CD14-positive monocyte (primary cell): Measurements from ENCODE around the gene HAUS2. TPM values are rescaled to one million over a fixed set of nuclear protein-coding genes. Genes with fewer than 3 reads are reported as not detected.
A peak's percentile ranks its signal among the peaks of the same experiment; 100 is the strongest.

Source experiments
- DNase-seq, 3 donors: peaks; one replicate each; pipeline ENCODE4 v3.0.0-alpha.2; 2011 to 2022
- H2AFZ ChIP-seq: 2 replicates; pipeline ENCODE4 v1.6.0; 2012; ENCODE audit warnings: mild to moderate bottlenecking, low read depth, low read length, inconsistent platforms; ENCODE audit not compliant: insufficient read depth, poor library complexity, severe bottlenecking
- H3K27ac ChIP-seq, 2 donors: 1 replicate in 1 of 2; 2 replicates in 1 of 2; pipeline ENCODE4 v1.5.1; 2012 to 2013; ENCODE audit warnings: low read length in 2 of 2, control low read depth in 1 of 2, inconsistent platforms in 1 of 2, low read depth in 1 of 2, mild to moderate bottlenecking in 1 of 2
- H3K27me3 ChIP-seq, 2 donors: one replicate each; pipeline versions ENCODE4 v1.6.0 to v1.6.1; 2011 to 2013; ENCODE audit warnings: low read length in 2 of 2; ENCODE audit not compliant: control insufficient read depth in 2 of 2, insufficient read depth in 2 of 2
- H3K36me3 ChIP-seq, 2 donors: replicated peaks in 1 of 2; 1 replicate in 1 of 2; 2 replicates in 1 of 2; pipeline versions ENCODE4 v1.5.1 to v1.6.1; 2012 to 2013; ENCODE audit warnings: low read length in 2 of 2, control low read depth in 1 of 2, inconsistent platforms in 1 of 2, mild to moderate bottlenecking in 1 of 2; ENCODE audit not compliant: insufficient read depth in 2 of 2, control insufficient read depth in 1 of 2
- H3K4me1 ChIP-seq, 2 donors: 1 replicate in 1 of 2; 2 replicates in 1 of 2; pipeline versions ENCODE4 v1.5.1 to v1.6.1; 2012 to 2013; ENCODE audit warnings: low read length in 2 of 2, control low read depth in 1 of 2, inconsistent platforms in 1 of 2, mild to moderate bottlenecking in 1 of 2, moderate library complexity in 1 of 2; ENCODE audit not compliant: insufficient read depth in 2 of 2, control insufficient read depth in 1 of 2
- H3K4me2 ChIP-seq: replicated peaks from 2 replicates; pipeline ENCODE3; 2012; ENCODE audit warnings: low read length, moderate library complexity, mild to moderate bottlenecking; ENCODE audit not compliant: poor library complexity, severe bottlenecking; ENCODE audit errors: extremely low read depth
- H3K4me3 ChIP-seq, 3 experiments: fragments of 200-600 bp in 1 of 3; sonication (generic) in 1 of 3; replicated peaks in 1 of 3; 1 replicate in 2 of 3; 2 replicates in 1 of 3; pipeline ENCODE4 v1.5.1; 2011 to 2013; ENCODE audit warnings: low read length in 3 of 3, mild to moderate bottlenecking in 3 of 3, control low read depth in 2 of 3, low read depth in 2 of 3, inconsistent platforms in 1 of 3, moderate library complexity in 1 of 3
- H3K79me2 ChIP-seq: 2 replicates; pipeline ENCODE4 v1.6.0; 2012; ENCODE audit warnings: mild to moderate bottlenecking, control low read depth, inconsistent platforms, low read length, moderate library complexity; ENCODE audit not compliant: insufficient read depth
- H3K9ac ChIP-seq: 2 replicates; pipeline ENCODE4 v1.6.0; 2017; ENCODE audit warnings: low read length, mild to moderate bottlenecking; ENCODE audit not compliant: insufficient read depth, poor library complexity, severe bottlenecking
- H3K9me3 ChIP-seq, 2 donors: replicated peaks in 1 of 2; 1 replicate in 1 of 2; 2 replicates in 1 of 2; pipeline versions ENCODE4 v1.5.1 to v1.6.1; 2012 to 2013; ENCODE audit warnings: low read length in 2 of 2, control low read depth in 1 of 2; ENCODE audit not compliant: control insufficient read depth in 1 of 2, insufficient read depth in 1 of 2
- H4K20me1 ChIP-seq: 2 replicates; pipeline ENCODE4 v1.6.0; 2012; ENCODE audit warnings: mild to moderate bottlenecking, low read length, control low read depth, moderate library complexity; ENCODE audit not compliant: insufficient read depth
- H3K27ac Mint-ChIP-seq, 7 donors: one replicate each; pipeline ENCODE4 v1.8.0; 2020; ENCODE audit warnings: mild to moderate bottlenecking in 7 of 7, mixed read lengths in 7 of 7, moderate library complexity in 6 of 7, inconsistent platforms in 2 of 7
- H3K27me3 Mint-ChIP-seq, 3 donors: one replicate each; pipeline ENCODE4 v1.8.0; 2021 to 2022; ENCODE audit warnings: low read depth in 3 of 3, mild to moderate bottlenecking in 3 of 3, mixed read lengths in 3 of 3, moderate library complexity in 3 of 3, inconsistent platforms in 1 of 3
- H3K36me3 Mint-ChIP-seq, 2 donors: one replicate each; pipeline ENCODE4 v1.8.0; 2020; ENCODE audit warnings: mixed read lengths in 2 of 2, inconsistent platforms in 1 of 2, mild to moderate bottlenecking in 1 of 2
- H3K4me1 Mint-ChIP-seq: one replicate; pipeline ENCODE4 v1.8.0; 2020; ENCODE audit warnings: mild to moderate bottlenecking, mixed read lengths
- H3K4me3 Mint-ChIP-seq, 2 donors: one replicate each; pipeline ENCODE4 v1.8.0; 2020; ENCODE audit warnings: mild to moderate bottlenecking in 2 of 2, mixed read lengths in 2 of 2, moderate library complexity in 1 of 2
- H3K9me3 Mint-ChIP-seq, 7 donors: one replicate each; pipeline ENCODE4 v1.8.0; 2020 to 2022; ENCODE audit warnings: mixed read lengths in 7 of 7, mild to moderate bottlenecking in 6 of 7, moderate library complexity in 6 of 7, inconsistent platforms in 2 of 7
- WGBS: methylation state at CpG from one replicate; pipeline ENCODE4 v1.1.5; 2013; ENCODE audit warnings: missing lambda C conversion rate; ENCODE audit not compliant: insufficient coverage; 5-methylcytosine and 5-hydroxymethylcytosine counted together
- intact Hi-C, 2 donors: fragments of 100-400 bp; cut with micrococcal nuclease; formaldehyde crosslinking; loops; one replicate each; pipeline versions ENCODE4 v1.15.0 to v1.15.1; 2023
- polyA plus RNA-seq, 3 donors: library from polyadenylated mRNA; depleted of rRNA in 1 of 3; unstranded in 2 of 3; stranded (reverse) in 1 of 3; fragments of 300-500 nt in 2 of 3; fragments of >200 nt in 1 of 3; fragmentation: Illumina TruSeq in 2 of 3; gene quantifications; 1 replicate in 2 of 3; 2 replicates in 1 of 3; pipeline ENCODE4 v1.2.3, GENCODE V29; 2012 to 2021
- TF ChIP-seq, protein P1 (sequence below): fragments of 200-600 bp; IDR thresholded peaks from one replicate; pipeline ENCODE4 v1.8.0; 2022; ENCODE audit warnings: antibody characterized with exemption, mild to moderate bottlenecking

The HAUS2 gene
- polyA plus RNA-seq, 3 donors: 12.5 to 22.0 (median 15.9) TPM

- no peak overlapping the region for H3K27ac Mint-ChIP-seq
- no peak overlapping the region for H3K27ac ChIP-seq
- no peaks in the 10 kb centered on the region for H3K9me3 Mint-ChIP-seq
- H3K36me3 Mint-ChIP-seq: peaks cover 52 to 68% of the 10 kb centered on the region in 2 donors
- H2AFZ ChIP-seq: no peak overlapping the region
- peaks cover 0 to 3% of the 10 kb centered on the region in 2 donors for H3K4me1 ChIP-seq
- no peak overlapping the region for H3K4me3 Mint-ChIP-seq
- TF ChIP-seq, protein P1, sequence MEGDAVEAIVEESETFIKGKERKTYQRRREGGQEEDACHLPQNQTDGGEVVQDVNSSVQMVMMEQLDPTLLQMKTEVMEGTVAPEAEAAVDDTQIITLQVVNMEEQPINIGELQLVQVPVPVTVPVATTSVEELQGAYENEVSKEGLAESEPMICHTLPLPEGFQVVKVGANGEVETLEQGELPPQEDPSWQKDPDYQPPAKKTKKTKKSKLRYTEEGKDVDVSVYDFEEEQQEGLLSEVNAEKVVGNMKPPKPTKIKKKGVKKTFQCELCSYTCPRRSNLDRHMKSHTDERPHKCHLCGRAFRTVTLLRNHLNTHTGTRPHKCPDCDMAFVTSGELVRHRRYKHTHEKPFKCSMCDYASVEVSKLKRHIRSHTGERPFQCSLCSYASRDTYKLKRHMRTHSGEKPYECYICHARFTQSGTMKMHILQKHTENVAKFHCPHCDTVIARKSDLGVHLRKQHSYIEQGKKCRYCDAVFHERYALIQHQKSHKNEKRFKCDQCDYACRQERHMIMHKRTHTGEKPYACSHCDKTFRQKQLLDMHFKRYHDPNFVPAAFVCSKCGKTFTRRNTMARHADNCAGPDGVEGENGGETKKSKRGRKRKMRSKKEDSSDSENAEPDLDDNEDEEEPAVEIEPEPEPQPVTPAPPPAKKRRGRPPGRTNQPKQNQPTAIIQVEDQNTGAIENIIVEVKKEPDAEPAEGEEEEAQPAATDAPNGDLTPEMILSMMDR: no peak
- peaks cover 48 to 62% of the 10 kb centered on the region in 2 donors for H3K36me3 ChIP-seq
- no peaks in the 10 kb centered on the region for H4K20me1 ChIP-seq
- intact Hi-C loops: no loop called here
- DNase-seq: no peak
- H3K9ac ChIP-seq: no peak overlapping the region
- peaks cover 0 to 2% (median 0%) of the 10 kb centered on the region in 3 donors for H3K27me3 Mint-ChIP-seq
- H3K27me3 ChIP-seq: no peaks in the 10 kb centered on the region
- H3K79me2 ChIP-seq: peaks cover 36% of the 10 kb centered on the region
- H3K9me3 ChIP-seq: no peaks in the 10 kb centered on the region
- 100% methylated on average over 1 of the region's 3 CpGs for WGBS
- peaks cover 5% of the 10 kb centered on the region for H3K4me1 Mint-ChIP-seq
- H3K4me3 ChIP-seq: no peak overlapping the region
- no peak overlapping the region for H3K4me2 ChIP-seq
These were observed 10.1 kb downstream of the HAUS2 start for GRCh38 chr15:42558739-42559138.

GRCh38 chr15:42575188-42576039 lies 26.8 kb downstream of the HAUS2 start, which contains the start of gene STARD9:
TSS of gene STARD9 (plus strand) at chr15:42575606. CDS start at chr15:42575716, 110 bp downstream.
- intact Hi-C loops: no loop called here

More at GRCh38 chr15:42575188-42576039, 26.8 kb downstream of the HAUS2 start, which contains the start of gene STARD9:
- Histone ChIP-seq H4K20me1 (no peaks in the 10 kb centered on the region), H3K4me1 (peaks cover 15 to 21% of the 10 kb centered on the region in 2 donors), H3K27me3 (peaks cover 21 to 29% of the 10 kb centered on the region in 2 donors), H3K9ac (peak within 1 kb of the TSS; percentile 30), H3K79me2 (no peaks in the 10 kb centered on the region), H3K9me3 (no peaks in the 10 kb centered on the region), H3K27ac (no peak within 1 kb of the TSS), H3K4me3 (peak within 1 kb of the TSS; percentile 45 to 80 (median 61)), H3K4me2 (peak within 1 kb of the TSS; percentile 97), H2AFZ (peak within 1 kb of the TSS; percentile 90), H3K36me3 (no peaks in the 10 kb centered on the region)
- Mint-ChIP-seq H3K9me3 (peaks cover 0 to 1% (median 0%) of the 10 kb centered on the region in 7 donors), H3K27me3 (peaks cover 39 to 54% (median 45%) of the 10 kb centered on the region in 3 donors), H3K4me1 (peaks cover 19% of the 10 kb centered on the region), H3K36me3 (peaks cover 1 to 2% of the 10 kb centered on the region in 2 donors), H3K27ac (peak within 1 kb of the TSS in 5 of 7 donors; percentile 33 to 90 (median 73)), H3K4me3 (peak within 1 kb of the TSS; percentile 95 to 97)
- WGBS: under 1% methylated on average over 93 of the region's 95 CpGs
- peak; percentile 90 to 94 (median 93) for DNase-seq
- TF ChIP-seq, protein P1: no peak
